GM18951 (cell line): ENCODE data around the gene GABARAPL1.
"Not testable (repeated sequence)": the region's sequence is repeated elsewhere in the genome, so short reads cannot be mapped to it uniquely, and the experiment has no call there.

Experiments
- POLR2A ChIP-seq: IDR thresholded peaks from 4 replicates; pipeline ENCODE4 v1.6.1; 2011; ENCODE audit warnings: mild to moderate bottlenecking; ENCODE audit not compliant: insufficient read length, insufficient read depth; ENCODE audit errors: extremely low read depth
- in situ Hi-C: fragments of 300-500 bp; cut with MboI; formaldehyde crosslinking; loops from one replicate; pipeline ENCODE4 v1.12.0; 2022; ENCODE audit warnings: low sequenced_read_pairs, mixed read lengths, inconsistent platforms; ENCODE audit not compliant: unreplicated experiment

Gene GABARAPL1

GRCh38 chr12:10184261-10184843, 28.3 kb upstream of the GABARAPL1 start:
- TF ChIP-seq POLR2A: no peak
- in situ Hi-C loops: no loop called here

DNA sequence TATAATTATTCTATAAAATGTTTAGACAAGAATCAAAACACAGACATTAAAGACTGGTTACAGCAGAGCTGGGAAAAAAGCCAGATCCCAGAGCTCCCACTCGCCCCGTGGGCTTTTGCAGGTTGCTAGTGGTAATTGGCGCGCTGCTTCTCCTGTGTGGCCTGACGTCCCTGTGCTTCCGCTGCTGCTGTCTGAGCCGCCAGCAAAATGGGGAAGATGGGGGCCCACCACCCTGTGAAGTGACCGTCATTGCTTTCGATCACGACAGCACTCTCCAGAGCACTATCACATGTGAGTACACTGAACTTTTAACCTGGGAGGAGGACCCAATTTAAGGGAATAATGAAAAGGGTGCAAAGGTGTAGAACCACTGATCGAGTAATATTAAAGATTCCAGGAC, 26.4 kb upstream of the GABARAPL1 start:
- in situ Hi-C loops: no loop called here
- TF ChIP-seq POLR2A: no peak

GRCh38 chr12:10186958-10187357, 25.7 kb upstream of the GABARAPL1 start:
- in situ Hi-C loops: not testable (repeated sequence)

DNA sequence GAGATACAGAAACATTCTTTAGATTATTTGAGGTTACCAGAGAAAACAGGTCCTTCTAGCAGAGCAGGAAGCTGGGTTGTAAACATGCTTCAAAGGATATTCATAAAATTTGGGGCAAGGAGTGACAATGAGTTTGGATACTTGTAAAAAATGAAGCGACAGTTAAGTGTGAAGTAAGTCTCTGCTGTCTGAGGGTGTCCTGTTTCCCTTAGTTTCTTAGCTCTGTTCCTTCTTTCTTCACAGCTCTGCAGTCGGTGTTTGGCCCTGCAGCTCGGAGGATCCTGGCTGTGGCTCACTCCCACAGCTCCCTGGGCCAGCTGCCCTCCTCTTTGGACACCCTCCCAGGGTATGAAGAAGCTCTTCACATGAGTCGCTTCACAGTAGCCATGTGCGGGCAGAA, 23.0 kb upstream of the GABARAPL1 start:
- in situ Hi-C loops: no loop called here
- no peak for TF ChIP-seq POLR2A

- TF ChIP-seq POLR2A: no peak
- in situ Hi-C loops: no loop called here
Measured at GRCh38 chr12:10190558-10191388, 21.9 kb upstream of the GABARAPL1 start.

DNA sequence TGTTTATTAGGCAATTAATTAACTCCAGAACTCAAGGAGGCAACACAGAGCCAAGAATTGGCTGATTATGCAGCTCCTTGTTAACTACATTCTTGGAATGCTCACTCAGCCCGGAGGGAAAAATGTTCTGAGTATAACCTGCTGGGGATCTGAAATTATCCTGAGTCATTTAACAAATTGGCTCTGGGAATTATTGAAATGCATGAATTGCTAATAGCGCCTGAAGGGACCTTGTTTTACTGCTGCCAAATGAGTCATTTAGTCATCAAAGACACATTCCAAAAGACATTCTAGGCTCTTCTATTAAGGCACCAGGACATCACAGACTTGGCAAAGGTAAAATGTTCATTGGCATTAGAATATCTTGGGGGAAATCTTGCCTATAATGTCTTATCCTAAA, 20.8 kb upstream of the GABARAPL1 start:
- in situ Hi-C loops: no loop called here
- TF ChIP-seq POLR2A: no peak

- in situ Hi-C loops: no loop called here
Measured at GRCh38 chr12:10194160-10194670, 18.5 kb upstream of the GABARAPL1 start.

GRCh38 chr12:10196210-10196609, 16.5 kb upstream of the GABARAPL1 start:
- in situ Hi-C loops: no loop called here

More at GRCh38 chr12:10194160-10194670, 18.5 kb upstream of the GABARAPL1 start:
- TF ChIP-seq POLR2A: no peak

DNA sequence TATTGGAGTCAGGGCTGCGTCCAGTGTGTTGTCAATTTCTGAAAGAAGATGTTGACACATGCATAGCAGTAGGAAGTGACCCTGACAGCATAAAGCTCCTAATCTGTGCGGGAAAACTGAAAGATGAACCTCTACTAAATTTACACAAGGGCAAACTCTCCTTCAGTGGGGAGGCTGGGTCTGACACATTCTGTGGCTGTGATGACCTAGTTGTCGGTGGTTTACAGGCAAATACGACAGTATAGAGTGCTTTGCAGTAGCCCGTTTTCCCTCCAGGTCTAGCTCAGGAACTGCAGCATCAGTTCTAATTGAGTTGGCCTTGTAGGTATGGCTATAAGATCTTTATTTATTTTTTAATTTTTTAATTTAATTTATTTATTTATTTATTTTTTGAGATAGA, 14.8 kb upstream of the GABARAPL1 start:
- no peak for TF ChIP-seq POLR2A
- in situ Hi-C loops: no loop called here

More at GRCh38 chr12:10196210-10196609, 16.5 kb upstream of the GABARAPL1 start:
- no peak for TF ChIP-seq POLR2A

DNA sequence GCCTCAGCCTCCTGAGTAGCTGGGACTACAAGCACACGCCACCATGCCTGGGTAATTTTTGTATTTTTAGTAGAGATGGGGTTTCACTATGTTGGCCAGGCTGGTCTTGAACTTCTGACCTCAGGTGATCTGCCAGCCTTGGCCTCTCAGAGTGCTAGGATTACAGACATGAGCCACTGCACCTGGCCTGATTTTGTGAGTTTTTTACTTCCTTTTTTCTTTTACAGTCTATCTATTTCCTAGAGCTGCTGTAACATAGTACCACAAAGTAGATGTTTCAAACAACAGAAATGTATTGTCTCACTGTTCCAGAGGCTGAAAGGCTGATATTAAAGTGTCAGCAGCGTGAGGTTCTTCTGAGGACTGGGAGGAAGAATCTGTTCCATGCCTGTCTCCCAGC, 8.2 kb upstream of the GABARAPL1 start:
- in situ Hi-C loops: not testable (repeated sequence)

DNA sequence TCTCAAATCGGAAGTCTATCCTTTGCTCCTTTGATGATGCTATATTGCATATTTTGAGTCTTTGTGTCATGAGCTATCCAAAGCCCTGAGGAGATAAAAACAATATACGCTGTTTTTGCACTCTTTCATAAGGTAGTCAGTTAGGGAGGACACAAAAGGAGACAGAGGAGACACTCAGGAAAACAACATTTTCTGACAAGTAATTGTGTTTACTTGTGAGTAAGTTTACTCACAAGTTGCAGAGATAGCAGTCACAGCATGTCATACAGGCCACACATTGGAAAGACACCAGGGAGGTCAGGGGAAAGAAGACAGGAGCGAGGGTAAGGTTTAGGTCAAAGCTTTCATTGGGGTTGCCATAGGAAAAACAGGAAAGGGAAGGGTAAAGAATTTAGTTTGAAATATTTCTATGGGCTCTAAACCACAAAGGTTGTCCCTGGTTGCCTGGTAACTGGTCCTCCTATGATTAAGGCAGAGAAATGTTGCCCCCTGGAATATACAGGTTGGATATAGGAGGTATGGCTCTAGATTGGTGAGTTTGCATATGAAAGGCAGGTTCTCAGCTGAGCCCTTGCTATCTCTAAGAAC, 7.4 kb upstream of the GABARAPL1 start:
- no peak for TF ChIP-seq POLR2A
- in situ Hi-C loops: no loop called here

DNA sequence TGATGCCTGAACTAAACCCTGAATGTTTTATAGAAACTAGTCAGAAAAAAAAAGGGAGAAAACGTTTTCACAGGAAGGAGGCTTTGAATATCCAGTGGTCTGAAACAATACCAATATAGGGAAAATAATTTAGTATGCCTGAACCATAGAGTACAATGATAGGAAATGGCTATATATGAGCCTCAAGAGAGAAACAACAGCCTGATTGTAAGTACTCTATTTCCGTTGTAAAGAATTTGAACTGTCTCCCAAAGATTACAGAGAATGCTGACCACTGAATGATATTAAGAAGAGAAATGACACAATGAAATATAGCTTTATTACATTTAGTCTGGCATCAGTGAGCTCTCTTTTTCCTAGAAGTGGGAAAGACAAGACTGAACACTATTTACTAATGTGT, 5.5 kb upstream of the GABARAPL1 start:
- no peak for TF ChIP-seq POLR2A
- in situ Hi-C loops: no loop called here

GRCh38 chr12:10210225-10210624, 2.5 kb upstream of the GABARAPL1 start:
- no peak for TF ChIP-seq POLR2A
- in situ Hi-C loops: no loop called here
